Measurements from ENCODE around the gene SLC35E3. TPM values are rescaled to one million over a fixed set of nuclear protein-coding genes. Genes with fewer than 3 reads are reported as not detected.

The SLC35E3 gene
- total RNA-seq, 1 experiment from 2014 or later, result 4.9 TPM

GRCh38 chr12:68739891-68740290 is 6.1 kb upstream of the SLC35E3 start:
- BruUV-seq (replicated peaks), result no TSS peak
- Histone ChIP-seq H3K9ac (ENCODE audit: low read length) (no peak overlapping the region), H3K27me3 (ENCODE audit: insufficient read depth, low read length) (no peaks in the 10 kb centered on the region), H3K4me2 (ENCODE audit: low read length) (no peak overlapping the region), H3K4me1 (ENCODE audit: control insufficient read depth in 1 of 2, insufficient read depth in 2 of 2, low read length in 2 of 2) (no peaks in the 10 kb centered on the region), H3K27ac (ENCODE audit: low read depth, low read length) (no peak overlapping the region), H3K36me3 (ENCODE audit: control insufficient read depth in 1 of 2, insufficient read depth in 2 of 2, low read length in 2 of 2) (peaks cover 21 to 28% of the 10 kb centered on the region in 2 experiments), H3K4me3 (replicated peaks in 1 of 2; ENCODE audit: low read depth in 1 of 2, low read length in 2 of 2) (no peak overlapping the region), H3K9me2 (ENCODE audit: insufficient read depth) (no peaks in the 10 kb centered on the region), H3K79me2 (ENCODE audit: insufficient read depth, low read length) (no peaks in the 10 kb centered on the region; the same call in 1 of the 2 replicates), H2AFZ (ENCODE audit: low read depth, low read length, poor library complexity, severe bottlenecking) (no peak overlapping the region), H3K9me3 (ENCODE audit: control insufficient read depth in 1 of 2, insufficient read depth in 1 of 2, low read depth in 1 of 2, low read length in 2 of 2) (no peaks in the 10 kb centered on the region), H4K20me1 (ENCODE audit: insufficient read depth) (no peaks in the 10 kb centered on the region)
- ChIA-PET POLR2A (no interaction called here), RAD21 (ENCODE audit: low non-redundant PET in 1 of 2, low total read pairs in 2 of 2, uncharacterized antibody in 2 of 2, unreplicated experiment in 2 of 2) (no interaction called here), CTCF (no interaction called here)
- no peak for DNase-seq (ENCODE audit: low read depth, low spot score)
- TF ChIP-seq JUND (IDR thresholded peaks at IDR 0.05) (no peak), EZH2phosphoT487 (IDR thresholded peaks at IDR 0.05; ENCODE audit: borderline replicate concordance) (no peak), POLR2AphosphoS5 (IDR thresholded peaks at IDR 0.05; ENCODE audit: low read depth, low read length) (no peak), ELF1 (IDR thresholded peaks at IDR 0.05; ENCODE audit: borderline replicate concordance, low read depth) (no peak), SP1 (IDR thresholded peaks at IDR 0.05; ENCODE audit: low read depth) (no peak), YY1 (IDR thresholded peaks at IDR 0.05; ENCODE audit: extremely low read depth, insufficient replicate concordance, low read depth, low read length) (no peak), RAD21 (IDR thresholded peaks at IDR 0.05; ENCODE audit: low read depth) (no peak), ZFX (IDR thresholded peaks at IDR 0.05) (no peak), SRF (IDR thresholded peaks at IDR 0.05; ENCODE audit: low read depth) (no peak), ZNF274 (IDR thresholded peaks at IDR 0.05; ENCODE audit: low read depth, low read length) (no peak), CBX3 (IDR thresholded peaks at IDR 0.05; ENCODE audit: low read depth) (no peak), SIN3A (IDR thresholded peaks at IDR 0.05; ENCODE audit: low read depth) (no peak)
- TF ChIP-seq, protein P1, sequence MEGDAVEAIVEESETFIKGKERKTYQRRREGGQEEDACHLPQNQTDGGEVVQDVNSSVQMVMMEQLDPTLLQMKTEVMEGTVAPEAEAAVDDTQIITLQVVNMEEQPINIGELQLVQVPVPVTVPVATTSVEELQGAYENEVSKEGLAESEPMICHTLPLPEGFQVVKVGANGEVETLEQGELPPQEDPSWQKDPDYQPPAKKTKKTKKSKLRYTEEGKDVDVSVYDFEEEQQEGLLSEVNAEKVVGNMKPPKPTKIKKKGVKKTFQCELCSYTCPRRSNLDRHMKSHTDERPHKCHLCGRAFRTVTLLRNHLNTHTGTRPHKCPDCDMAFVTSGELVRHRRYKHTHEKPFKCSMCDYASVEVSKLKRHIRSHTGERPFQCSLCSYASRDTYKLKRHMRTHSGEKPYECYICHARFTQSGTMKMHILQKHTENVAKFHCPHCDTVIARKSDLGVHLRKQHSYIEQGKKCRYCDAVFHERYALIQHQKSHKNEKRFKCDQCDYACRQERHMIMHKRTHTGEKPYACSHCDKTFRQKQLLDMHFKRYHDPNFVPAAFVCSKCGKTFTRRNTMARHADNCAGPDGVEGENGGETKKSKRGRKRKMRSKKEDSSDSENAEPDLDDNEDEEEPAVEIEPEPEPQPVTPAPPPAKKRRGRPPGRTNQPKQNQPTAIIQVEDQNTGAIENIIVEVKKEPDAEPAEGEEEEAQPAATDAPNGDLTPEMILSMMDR (IDR thresholded peaks at IDR 0.05 in 2 of 3, conservative IDR thresholded peaks at IDR 0.05 in 1 of 3; ENCODE audit: borderline replicate concordance in 1 of 3, insufficient read depth in 1 of 3, low read depth in 2 of 3, low read length in 2 of 3), result no peak
- TF ChIP-seq, protein P2, sequence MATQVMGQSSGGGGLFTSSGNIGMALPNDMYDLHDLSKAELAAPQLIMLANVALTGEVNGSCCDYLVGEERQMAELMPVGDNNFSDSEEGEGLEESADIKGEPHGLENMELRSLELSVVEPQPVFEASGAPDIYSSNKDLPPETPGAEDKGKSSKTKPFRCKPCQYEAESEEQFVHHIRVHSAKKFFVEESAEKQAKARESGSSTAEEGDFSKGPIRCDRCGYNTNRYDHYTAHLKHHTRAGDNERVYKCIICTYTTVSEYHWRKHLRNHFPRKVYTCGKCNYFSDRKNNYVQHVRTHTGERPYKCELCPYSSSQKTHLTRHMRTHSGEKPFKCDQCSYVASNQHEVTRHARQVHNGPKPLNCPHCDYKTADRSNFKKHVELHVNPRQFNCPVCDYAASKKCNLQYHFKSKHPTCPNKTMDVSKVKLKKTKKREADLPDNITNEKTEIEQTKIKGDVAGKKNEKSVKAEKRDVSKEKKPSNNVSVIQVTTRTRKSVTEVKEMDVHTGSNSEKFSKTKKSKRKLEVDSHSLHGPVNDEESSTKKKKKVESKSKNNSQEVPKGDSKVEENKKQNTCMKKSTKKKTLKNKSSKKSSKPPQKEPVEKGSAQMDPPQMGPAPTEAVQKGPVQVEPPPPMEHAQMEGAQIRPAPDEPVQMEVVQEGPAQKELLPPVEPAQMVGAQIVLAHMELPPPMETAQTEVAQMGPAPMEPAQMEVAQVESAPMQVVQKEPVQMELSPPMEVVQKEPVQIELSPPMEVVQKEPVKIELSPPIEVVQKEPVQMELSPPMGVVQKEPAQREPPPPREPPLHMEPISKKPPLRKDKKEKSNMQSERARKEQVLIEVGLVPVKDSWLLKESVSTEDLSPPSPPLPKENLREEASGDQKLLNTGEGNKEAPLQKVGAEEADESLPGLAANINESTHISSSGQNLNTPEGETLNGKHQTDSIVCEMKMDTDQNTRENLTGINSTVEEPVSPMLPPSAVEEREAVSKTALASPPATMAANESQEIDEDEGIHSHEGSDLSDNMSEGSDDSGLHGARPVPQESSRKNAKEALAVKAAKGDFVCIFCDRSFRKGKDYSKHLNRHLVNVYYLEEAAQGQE (IDR thresholded peaks at IDR 0.05; ENCODE audit: low read depth), result no peak
- intact Hi-C loops (cut with micrococcal nuclease), result loop anchor here (10.0 kb wide), 1 partner anchor 385 kb away; no protein-coding TSS in a partner anchor
- ATAC-seq, result no peak

Data from HCT116 (cell line).